SK-N-DZ (cell line): Measurements from ENCODE around the gene KCTD12. TPM values are rescaled to one million over a fixed set of nuclear protein-coding genes. Genes with fewer than 3 reads are reported as not detected.
"Not testable (repeated sequence)": the region's sequence is repeated elsewhere in the genome, so short reads cannot be mapped to it uniquely, and the experiment has no call there.

Source experiments
- DNase-seq: peaks from one replicate; pipeline ENCODE4 v3.0.0-alpha.2; 2015; ENCODE audit warnings: low spot score
- polyA plus RNA-seq, 2 experiments: library from polyadenylated mRNA; depleted of rRNA; stranded (reverse); fragments of >200 nt; gene quantifications; 2 replicates each; pipeline ENCODE4 v1.2.3, GENCODE V29; 2014

KCTD12 gene
- polyA plus RNA-seq (2014; cell fraction: cytosol; rRNA removed): 25.1 and 26.6 TPM in 2 replicates
- polyA plus RNA-seq (2014; cell fraction: nucleus; rRNA removed): 13.5 and 15.6 TPM in 2 replicates

DNA sequence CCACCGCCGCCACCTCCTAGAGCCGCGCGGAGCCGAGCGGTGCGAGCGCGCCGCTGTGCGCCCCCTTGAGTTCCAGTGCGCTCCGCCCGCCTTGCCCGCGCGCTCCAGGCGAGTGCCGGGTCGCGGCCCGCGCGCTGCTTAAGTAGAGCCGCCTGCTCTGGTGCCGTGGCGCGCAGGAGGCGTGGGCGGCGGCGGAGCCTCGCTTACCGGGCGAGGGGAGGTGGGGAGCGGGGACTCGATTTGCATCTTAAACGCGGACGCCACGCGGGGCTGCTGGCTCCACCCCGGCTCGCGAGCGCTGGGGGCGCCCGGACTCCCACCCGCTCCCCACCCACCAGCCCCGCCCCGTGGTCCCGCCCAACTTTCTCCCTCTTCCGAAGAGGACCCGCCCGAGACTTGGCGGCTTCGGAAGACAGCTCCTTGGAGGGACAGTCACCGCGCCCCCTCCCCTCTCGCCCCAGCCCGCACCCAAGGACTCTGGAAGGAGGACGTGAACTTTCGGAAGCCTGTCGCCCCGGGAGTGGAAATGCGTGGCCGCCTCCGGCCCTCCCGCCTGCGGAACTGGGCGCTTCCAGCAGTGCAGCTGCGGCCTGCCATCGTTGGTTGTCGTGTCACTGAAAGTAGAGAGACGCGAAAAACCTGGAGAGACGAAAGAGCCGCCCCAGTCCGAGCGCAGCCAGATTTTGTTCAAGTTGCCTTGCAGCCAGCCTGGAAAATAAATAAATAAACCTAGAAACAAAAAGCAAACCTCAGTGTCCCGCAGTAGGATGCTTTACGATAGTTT lies at the start of gene KCTD12:
TSS of gene KCTD12 (minus strand) at position 114 of the 784 bp plus-strand sequence. CDS start 257 bp downstream, outside the sequence.
- DNase-seq: peak; percentile 89

DNA sequence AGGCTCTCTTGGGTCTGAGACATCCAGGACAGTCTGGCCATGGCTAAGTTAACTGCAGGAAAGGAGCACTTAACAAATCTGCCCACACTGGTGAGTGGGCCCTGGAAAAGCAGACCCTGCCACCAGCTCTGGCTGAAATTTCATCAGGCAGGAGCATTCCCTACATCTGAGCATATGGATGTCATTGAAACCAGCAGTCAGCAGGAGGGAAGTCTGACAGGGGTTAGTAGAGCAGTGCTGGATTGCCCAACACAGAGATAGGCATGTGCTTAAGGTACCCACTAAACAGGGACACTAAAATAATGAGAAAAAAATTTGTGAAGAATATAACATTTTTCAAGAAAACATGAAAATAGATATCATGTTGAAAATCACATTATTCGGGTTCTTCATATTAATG lies 48.5 kb upstream of the KCTD12 start:
- DNase-seq: no peak

DNA sequence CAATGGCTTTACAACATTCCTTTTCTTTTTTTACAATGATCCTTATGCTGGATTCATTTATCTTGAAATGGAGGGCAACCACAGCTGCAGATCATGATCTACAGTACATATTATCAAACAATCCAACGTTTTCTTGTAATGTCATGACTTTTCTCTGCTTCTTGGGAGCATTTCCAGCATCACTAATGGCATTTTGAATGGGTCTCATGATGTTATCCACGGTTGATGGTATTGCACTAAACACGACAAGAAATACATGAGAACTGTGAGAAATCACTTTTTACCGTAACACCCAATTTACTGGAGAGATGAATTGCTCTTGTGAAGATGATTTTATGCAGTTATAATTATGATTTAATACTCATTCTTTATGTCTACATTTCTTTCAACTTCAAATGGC lies 45.9 kb upstream of the KCTD12 start:
- DNase-seq: no peak

DNA sequence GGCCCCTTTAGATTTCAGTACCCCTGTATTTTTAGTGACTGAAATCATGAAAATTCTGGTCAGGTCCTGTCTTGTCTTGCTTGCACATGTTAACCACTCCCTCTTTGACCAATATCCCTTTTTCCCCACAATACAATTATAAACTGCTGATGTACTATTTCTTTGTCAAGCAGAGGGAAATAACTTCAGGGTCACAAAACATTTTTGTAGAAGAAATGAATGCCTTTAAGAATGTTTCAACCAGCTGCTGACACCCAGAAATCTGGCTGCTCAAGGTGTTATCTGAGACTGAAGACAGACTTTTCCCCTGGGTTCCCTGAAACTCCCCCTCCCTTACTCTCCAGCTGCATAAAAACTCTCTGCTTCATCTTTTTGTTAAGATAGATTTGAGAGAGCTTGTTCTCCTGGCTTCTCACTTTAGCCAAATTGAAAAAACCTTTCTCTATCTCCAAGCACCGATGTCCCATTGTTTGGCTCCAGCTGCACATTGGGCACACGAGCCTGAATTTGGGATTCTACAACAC lies 43.7 kb upstream of the KCTD12 start:
- no peak for DNase-seq

DNA sequence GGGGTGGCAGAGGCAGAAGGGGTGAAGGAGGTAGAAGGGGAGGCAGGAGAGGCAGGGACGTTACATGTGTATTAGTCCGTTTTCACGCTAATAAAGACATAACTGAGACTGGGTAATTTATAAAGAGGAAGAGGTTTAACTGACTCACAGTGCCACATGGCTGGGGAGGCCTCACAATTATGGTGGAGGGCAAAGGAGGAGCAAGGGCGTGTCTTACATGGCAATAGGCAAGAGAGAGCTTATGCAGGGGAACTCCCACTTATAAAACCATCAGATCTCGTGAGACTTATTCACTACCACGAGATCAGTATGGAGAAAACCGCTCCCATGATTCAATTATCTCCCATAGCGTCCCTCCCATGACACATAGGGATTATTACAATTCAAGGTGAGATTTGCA lies 43.1 kb upstream of the KCTD12 start:
- no peak for DNase-seq

DNA sequence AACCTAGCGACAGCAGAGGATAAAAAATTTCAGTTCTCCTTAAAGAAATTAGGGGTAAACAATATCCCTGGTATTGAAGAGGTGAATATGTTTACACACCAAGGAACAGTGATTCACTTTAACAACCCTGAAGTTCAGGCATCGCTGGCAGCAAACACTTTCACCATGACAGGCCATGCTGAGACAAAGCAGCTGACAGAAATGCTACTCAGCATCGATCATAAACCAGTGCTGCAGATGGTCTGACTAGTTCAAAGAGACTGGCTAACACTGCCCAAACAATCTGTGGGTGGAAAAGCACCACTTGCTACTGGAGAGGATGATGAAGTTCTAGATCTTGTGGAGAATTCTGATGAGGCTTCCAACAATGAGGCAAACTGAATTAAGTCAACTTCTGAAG lies 42.3 kb upstream of the KCTD12 start:
- no peak for DNase-seq

DNA sequence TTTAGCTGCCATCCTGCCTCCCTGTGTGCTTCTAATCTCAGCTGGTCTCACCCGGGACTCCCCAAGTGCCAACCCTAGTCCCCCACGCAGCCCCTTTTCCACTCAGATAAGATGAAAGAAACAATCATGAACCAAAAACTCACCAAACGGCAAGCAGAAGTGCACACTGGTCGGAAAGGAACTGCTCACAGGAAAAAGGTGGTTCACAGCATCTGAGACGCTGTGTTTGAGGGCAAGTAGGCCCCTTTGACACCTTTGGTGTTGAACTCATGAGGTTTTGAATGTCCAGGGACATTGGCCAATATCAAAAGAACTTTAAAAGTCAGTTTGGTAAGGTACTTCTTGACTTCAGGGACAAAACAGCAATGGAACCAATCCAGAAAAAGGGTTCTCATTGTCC lies 41.8 kb upstream of the KCTD12 start:
- DNase-seq: no peak

DNA sequence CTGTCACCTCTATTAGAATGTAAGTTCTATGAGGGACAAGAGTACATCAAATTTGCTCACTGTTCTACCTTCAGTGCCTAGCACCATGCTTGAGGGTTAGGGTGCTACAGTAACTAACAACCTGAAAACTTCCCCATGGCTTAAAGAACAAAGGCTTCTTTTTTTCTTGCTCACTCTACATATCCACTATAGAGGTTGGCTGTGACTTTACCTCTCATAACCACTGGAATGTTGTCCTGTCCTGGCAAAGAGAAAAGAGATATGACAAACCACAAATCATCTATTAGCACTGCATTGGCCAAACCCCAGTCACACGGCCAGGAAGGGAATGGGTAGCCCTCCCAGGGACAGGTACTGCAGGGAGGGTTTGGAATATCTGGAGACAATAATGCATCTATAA lies 38.9 kb upstream of the KCTD12 start:
- no peak for DNase-seq

DNA sequence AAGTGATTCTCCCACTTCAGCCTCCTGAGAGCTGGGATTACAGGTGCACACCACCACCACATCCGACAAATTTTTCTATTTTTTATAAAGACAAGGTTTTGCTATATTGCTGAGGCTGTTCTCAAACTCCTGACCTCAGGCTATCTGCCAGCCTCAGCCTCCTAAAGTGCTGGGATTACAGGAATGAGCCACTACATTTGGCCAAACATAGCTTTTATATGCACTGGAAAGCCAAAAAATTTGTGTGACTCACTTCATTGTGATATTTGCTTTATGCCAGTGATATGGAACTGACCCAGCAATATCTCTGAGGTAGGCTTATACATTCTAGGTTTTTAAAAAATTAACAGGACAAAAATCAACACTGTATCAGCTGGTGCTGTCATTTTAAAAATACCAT lies 35.3 kb upstream of the KCTD12 start:
- no peak for DNase-seq

DNA sequence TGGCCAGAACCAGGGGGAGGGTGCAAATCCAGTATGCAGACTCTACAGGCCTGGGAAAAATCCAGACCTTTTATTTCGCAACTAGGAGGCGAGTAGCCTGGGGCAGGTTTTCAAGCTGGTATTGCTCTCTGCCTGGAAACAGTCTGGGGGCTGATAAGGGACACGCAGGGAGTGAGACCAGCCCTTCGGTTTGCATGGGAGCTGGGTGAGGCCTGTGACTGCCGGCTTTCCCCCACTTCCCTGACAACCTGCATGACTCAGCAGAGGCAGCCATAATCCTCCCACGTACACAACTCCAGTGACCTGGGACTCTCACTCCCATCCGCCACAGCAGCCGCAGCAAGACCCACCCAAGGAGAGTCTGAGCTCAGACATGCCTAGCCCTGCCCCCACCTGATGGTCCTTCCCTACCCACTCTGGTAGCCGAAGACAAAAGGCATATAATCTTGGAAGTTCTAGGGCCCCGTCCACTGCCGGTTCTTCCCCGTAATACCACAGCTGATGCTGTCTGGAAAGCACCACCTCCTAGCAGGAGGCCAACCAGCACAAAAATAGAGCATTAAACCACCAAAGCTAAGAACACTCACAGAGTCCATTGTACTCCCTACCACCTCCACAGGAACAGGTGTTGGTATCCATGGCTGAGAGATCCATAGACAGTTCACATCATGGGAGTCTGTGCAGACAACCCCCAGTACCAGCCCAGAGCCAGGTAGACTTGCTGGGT lies 31.7 kb upstream of the KCTD12 start:
- not testable (repeated sequence) for DNase-seq

DNA sequence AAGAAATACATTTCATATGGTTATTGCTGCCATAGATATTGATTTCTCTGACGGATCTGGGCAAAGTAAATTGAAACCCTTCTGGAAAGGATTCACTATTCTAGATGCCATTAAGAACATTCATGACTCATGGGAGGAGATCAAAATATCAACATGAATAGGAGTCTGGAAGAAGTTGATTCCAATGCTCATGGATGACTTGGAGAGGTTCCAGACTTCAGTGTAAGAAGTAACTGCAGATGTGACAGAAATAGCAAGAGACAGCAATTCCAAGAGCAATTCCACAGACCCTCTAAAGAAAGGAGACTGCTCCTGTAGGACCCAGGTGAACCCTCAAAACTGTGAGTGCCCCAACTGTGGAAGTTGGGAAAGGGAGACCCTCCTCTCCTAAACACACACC lies 30.9 kb upstream of the KCTD12 start:
- DNase-seq: no peak

DNA sequence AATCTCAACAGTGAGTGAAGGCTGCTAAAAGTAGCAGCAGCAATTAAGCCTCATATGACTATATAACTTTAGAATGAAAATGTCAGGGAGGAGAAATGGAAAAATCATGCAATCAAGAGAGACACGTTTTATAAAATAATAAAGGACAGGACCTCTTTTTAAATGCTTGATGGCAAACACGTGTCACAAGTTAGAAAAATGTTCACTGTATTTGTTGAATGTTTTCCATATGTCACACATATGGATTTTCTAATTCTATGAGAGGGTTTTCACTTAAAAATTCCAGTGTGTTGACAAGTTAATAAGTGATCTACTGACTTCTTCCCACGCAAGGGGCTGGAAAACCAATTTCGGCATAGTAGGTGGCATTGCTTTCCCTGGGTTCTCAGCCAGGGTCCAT lies 27.7 kb upstream of the KCTD12 start:
- no peak for DNase-seq

DNA sequence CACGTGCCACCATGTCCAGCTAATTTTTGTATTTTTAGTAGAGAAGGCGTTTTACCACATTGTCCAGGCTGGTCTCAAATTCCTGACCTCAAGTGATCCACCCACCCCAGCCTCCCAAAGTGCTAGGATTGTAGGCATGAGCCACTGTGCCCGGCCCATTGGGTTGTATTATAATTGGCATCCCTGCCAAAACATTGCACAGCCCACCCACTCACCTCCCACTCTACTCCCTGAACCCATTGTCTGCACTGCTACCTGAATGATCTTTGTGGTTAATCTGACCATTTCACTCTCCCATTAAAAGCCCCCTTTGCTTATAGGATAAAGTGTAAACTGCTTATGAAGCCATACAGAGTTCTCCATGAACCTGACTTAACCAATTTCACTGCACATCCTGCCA lies 26.3 kb upstream of the KCTD12 start:
- DNase-seq: no peak

DNA sequence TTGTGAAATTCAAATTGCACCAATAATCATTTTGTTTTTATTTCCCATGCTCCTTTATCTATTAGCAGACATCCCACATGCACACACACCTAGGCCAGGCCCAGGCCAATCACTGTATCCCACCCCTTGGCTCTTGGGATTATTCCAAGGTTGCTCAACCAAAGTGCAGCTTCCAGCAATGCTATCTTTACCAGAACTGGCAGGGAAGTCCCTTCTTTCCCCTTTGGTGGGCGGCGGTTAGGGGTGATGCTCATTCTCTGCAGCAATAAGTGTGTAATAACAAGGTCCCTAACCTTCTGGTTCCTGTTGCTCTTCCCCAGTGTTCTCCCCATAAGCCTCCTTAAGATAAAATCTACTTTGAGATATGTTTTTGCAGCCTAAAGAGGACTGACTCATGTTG lies 18.3 kb upstream of the KCTD12 start:
- DNase-seq: no peak

DNA sequence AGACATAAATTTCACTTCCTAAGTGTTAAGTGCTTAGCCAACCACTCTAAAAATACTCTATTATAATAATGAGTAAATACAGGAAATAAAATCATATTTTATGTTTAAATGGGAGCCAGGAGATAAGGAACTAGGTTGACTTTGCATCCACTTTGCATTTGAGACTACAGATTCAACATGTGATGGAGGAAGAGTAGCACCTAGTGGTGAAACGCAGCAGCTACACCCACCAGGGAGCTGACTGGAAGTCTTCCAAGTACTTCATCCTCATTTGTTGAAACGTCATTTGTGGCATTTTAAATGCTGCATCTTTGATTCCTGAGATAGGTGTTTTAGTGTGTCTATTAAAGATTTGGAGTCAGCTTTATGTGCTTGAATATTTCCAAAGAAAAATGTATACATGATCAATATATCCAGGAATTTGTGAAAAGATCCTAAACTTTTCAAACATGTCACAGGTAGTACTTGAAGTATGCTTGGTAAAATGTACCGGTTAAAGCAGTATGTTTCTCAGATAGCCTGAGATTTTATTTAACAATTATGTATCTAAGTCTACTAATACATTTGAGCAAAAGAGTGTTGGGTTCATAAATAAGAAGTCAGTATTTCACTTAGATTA lies 17.4 kb upstream of the KCTD12 start:
- DNase-seq: peak; percentile 81

DNA sequence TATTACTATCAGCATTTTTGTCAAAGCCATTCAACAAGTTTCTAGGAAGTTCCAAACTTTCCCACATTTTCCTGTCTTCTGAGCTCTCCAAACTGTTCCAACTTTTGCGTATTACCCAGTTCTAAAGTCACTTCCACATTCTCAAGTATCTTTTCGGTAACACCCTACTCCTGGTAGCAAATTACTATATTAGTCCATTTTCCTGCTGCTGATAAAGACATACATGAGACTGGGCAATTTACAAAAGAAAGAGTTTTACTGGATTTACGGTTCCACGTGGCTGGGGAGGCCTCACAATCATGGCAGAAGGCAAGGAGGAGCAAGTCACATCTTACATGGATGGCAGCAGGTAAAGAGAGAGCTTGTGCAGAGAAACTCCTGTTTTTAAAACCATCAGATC lies 12.9 kb upstream of the KCTD12 start:
- DNase-seq: not testable (repeated sequence)

DNA sequence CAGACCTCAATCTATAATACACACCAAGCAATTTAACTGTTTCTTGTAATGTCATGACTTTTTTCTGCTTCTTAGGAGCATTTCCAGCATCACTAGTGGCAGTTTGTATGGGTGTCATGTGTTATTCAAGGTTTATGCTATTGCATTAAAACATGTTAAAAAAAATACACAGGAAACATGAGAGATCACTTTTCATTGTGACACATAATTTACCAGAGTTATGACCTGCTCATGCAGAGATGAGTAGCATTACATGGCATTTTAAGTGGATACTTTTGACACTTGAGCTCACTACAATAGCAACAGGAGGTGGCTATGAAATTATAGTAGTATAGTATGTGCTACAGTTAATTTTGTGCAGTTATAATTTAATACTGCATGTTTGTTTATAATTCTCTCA lies 11.0 kb upstream of the KCTD12 start:
- not testable (repeated sequence) for DNase-seq

DNA sequence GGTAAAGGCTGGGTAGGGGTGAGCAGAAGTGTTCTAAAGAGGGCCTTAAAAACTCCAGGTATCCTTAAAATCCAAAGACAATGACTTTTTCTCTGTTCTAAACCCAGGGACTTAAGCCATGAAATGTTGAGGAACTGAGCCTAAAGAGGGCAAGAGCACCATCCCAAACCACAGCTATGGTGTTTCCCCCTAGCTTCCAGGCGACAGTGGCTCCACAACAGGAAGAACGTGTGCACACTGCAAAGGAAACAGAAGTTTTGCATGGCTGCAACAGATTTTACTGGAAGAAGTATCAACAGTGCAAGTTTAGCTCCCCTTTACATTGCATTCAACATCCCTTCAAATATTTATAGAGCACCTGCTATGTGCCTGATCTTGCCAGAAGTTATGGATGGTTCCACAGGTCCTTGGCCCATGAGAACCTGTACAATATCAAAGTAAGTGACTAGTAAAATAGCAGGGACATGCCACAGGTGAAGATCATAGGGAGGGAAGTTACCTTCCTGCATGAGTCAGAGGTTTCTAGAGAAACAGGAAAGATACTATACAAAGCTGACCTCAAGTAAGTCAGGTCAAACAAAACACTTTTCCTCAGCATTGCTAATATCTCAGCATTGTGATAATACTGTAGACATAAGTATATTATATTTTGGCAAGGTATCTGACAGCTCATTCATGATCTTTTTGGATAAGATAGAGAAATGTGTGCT lies 8.4 kb upstream of the KCTD12 start:
- DNase-seq: no peak

DNA sequence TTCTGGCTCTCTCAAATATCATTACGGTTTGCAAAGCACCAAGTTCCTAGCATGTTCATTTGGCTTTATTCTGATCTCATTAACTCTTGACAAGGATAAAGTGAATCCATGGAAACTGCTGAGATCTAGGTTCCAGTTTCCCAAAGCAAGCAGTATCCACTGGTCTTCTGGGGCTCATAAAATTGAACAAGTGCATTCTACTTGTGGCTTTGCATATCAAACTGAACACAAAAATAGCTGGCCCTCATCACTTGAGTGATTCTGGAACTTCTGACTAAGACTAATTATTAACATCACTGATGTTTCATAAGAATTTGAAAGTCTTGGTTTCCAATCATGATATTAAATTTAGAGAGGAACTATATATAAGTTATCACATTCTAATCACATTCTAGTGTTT lies 6.3 kb upstream of the KCTD12 start:
- DNase-seq: no peak

DNA sequence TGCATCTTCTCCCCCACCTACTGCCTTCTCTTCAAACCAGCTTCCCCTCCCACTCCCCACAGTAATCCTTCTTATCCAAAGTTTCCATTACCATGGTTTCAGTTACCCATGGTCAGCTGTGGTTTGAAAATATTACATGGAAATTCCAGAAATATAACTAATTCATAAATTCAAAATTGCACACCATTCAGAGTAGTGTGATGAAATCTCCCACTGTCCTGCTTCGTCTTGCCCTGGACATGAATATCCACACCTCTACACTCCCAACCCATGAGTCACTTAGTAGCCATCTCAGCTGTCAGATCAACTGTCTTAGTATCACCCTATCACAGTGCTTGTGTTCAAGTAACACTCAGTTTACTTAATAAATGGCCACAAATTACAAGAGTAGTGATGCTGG lies 3.8 kb upstream of the KCTD12 start:
- DNase-seq: no peak

DNA sequence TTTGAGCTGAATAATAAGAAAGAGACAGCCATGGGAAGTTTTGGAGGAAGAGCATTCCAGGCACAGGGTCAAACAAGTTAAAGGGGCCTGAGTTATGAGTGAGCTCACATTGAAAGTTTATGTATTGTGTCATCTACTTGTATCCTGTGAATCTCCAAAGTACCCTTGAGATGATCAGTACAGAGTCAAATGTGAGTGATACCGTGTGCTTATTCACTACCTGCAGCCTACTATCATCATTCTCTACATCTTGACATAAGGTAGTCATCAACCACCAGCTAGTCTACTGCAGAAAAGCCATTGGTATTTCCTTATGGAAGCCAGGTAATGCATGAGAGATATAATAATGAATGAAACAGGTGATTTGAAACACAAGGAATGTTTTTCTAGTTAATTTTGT lies 3.0 kb upstream of the KCTD12 start:
- DNase-seq: no peak

DNA sequence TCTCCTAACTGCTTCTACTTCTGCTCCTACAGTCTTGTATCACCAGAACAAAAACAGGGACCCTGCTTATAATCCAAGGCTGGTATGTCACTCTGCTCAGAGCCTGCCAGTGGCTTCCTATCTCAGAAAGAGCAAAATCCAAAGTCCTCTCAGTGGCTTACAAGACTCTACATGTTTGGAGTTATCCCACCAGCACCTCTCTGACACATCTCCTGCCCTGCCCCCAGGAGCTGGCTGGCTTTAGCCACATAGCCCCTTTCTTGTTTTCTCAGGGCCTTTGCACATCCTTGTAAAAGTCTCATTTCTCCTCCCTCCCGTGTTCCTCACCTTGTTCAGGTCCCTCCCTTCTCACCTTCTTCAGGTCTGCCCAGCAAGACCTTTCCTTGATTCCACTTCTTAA lies 2.2 kb upstream of the KCTD12 start:
- DNase-seq: no peak
